ENCODE results near the gene FOS.

Gene FOS

DNA sequence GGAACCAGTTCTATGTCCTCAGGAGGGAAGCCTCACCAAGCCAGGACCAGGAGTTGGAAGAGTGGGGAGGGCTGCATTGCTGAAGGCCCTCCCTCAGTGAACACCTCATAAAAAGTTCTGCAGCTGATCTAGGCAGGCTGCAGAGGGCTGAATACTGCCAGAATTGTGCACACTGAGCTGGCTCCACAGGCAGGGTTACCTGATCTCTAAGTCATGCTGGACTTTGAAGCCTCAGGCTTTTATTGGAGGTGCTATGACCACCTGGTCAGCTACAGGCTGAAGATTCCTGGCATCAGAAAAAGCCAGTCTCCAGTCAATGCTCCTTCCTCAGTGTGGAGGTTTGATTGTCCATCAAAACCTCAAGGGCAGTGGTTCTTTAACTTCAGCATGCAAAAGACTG, 39.7 kb downstream of the FOS start:
- no peak for DNase-seq
- ATAC-seq: no peak

DNA sequence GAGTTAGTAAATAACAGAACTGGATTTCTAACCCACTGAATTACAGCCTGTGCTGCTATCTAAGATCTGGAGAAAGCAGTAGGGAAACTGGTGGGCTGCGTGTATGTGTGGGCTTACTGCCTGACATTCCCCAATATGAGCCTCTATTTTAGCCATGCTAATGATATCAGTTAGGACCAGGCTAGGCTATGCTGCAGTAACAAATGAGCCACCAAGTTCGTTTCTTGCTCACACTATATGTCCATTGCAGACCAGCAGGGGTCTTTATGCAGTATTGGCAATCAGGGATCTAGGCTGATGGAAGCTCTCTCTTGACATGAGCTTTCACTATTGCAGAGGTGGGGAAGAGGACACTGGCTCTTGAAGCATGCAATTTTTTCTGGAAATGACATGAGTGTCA, 40.4 kb downstream of the FOS start:
- no peak for ATAC-seq
- DNase-seq: no peak

DNA sequence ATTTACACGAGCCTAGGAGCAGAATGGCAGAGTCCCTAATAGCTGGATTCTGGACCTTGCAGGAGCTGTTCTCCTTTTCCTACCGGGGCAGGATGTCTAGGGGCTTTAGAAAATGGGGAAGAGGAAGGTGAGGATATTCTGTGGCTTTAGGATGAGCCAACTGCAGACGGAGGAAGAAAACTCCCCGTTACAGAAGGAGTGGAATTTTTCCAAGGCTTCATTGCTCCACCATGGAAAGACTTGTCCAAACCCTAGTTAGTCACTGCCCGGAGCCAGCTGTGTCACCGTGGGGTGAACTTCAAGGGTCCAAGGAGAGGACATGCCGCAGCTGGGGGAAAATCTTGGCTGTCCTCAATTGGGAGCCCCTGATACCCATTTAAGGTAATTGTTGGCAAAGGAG, 41.6 kb downstream of the FOS start:
- DNase-seq (no peak), ATAC-seq (no peak)

DNA sequence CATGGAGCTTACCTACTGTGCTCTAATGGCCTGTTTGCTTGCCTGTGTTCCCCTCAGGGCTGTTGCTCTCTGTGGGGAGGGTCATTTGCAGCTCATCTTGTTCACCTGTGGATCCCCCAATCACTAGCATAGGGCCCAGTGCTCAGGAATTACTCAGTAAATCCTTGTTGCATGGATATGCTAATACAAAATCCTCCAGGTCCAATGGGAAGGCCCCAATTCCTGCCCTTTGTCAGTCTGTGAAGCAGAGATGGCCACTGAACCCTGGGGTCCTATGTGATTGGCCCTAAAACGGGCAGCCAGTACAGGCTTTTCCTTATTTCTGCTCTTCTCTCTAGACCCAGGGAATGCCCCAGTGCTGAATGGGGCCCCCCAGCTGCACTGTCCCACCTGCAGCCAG, 44.1 kb downstream of the FOS start:
- DNase-seq: no peak
- ATAC-seq: no peak

DNA sequence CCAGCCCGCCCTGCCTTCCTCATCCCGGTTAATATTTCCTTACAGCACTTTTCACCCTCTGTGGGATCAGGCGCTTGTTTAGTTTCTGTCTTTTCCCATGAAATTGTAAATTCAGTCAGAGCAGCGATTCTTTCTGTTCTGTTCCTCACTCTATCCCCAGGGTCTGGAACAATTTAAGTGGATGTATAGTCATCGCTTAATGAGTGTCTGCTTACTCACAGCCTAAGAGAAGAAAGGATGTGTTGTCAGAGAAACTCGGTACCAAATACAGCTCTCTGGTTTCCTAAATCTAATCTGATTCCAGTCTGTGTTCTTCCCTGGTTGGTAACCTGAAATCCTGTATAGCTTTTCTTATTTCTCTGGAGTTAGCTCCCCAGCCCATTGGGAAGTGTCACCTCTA, 44.9 kb downstream of the FOS start:
- ATAC-seq: no peak
- no peak for DNase-seq

DNA sequence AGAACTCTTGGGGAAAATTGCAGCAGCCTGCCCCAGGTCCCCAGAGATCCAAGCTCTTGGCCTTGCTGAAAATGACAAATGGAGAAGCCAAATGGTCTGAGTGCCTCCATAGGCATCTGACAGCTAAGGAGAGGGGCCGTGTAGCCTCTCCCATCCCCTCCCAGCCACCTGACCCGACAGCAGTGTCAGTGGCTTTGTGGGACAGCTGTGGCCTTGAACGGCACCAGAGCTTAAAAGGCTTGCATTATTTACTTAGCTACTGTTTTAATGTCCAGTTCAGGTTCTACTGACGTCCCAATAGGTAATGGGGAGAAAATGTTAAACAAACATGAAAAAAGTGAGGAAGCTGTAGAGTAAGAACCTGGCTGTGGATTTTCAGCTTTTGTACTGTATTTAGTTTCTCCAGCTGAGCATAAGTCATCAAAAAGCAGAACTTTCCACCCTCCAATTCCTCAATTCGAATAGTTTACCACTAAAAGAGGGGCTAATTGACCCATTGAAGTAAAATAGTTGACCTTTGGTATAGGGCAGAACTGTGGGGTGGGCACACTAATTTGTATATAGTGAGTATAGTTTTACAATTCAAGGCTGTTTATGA, 50.0 kb downstream of the FOS start:
- DNase-seq: no peak

DNA sequence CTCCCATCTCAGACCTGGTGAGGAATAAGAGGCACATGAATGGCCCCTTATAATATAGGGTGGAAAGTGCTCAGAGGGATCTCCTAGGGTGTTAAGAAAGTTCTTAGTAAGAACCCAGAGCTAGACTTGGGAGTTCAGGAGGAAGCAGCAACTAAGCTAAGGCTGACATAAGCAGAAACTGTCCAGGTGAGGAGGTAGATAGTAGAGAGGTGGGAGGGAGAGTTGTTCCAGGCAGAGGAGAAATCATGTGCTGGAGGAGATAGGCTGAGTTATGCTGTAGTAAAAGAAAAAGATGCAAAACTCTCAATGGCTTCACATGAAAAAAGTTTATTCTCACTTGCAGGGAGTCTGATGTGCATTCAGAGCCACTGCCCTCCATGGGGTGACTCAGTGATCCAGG, 50.7 kb downstream of the FOS start:
- ATAC-seq: no peak

More for the DNA sequence above, 50.0 kb downstream of the FOS start:
- no peak for ATAC-seq

DNA sequence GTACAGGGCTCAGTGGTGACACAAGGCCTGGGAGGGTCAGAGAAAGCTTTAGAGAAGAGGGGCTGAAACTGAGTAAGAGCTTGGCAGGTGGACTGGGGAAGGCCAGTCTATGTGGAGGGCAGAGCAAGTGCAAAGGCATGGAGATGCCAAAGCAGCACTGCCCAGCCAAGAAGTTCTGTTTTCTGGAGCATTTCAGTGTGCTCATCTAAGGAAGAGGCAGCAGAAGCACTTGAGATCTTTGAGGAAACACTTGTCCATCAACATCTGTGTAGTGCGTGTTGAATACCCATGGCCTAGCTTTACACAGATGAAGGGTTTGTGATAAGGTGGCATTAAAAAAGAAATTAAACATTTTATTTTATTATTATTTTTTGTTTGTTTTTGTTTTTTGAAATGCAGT, 52.8 kb downstream of the FOS start:
- ATAC-seq: no peak
- no peak for DNase-seq

More for the DNA sequence above, 50.7 kb downstream of the FOS start:
- no peak for DNase-seq

All from stimulated activated naive CD8-positive, alpha-beta T cell treated with anti-CD3 and anti-CD28 coated beads, Interleukin-15, Interleukin-2, amounts not matched to agents 100 U/mL and 50 U/mL, for 24 hours (primary cell).